ENCODE results near the gene RRAD.

Gene RRAD

GRCh38 chr16:66917741-66918140 is 7.6 kb downstream of the RRAD start:
- no peak for DNase-seq (ENCODE audit: low spot score)

- DNase-seq (ENCODE audit: low spot score): no peak
Measured at GRCh38 chr16:66916518-66916917, 8.8 kb downstream of the RRAD start.

GRCh38 chr16:66915041-66915440 is 10.3 kb downstream of the RRAD start:
- DNase-seq (ENCODE audit: low spot score): no peak

DNA sequence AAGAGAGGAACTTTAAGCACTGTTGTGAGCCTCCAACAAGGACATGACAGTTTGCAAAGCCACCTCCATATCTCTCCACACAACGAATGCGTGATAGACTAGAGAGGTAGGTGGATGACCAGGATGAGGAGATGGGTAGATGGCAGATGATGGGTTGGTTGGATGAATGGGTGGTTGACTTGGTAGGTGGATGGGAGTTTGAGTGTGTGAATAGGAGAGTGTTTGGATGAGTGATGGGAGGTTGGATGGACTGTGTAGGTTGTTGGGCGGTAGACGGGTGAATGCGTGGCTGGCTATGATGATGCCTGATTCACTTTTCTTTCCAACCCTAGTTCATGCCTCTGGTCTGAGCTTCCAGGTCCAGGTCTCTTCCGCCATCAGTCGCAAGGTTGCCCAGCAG is 10.8 kb downstream of the RRAD start:
- no peak for DNase-seq (ENCODE audit: low spot score)

DNA sequence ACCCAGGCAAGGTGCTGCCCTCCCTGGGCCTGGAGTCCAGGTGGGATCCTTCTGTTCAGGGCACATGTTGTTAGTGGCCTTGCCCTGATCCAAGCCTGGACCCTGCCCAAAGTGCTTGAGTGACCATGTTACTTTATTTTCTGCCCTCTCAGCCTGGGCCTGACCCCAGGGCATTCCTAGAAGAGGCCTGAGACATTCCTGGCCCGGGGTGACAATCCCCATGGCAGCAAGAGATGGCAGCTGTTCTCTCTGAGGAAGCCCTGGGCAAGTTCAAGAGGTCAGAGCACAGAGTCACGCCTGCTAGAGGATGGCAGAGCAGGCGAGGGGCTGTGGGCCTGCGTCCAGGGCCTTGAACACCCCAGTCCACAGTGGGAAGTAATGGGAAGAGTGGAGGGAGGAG is 11.6 kb downstream of the RRAD start:
- DNase-seq (ENCODE audit: low spot score): no peak

DNA sequence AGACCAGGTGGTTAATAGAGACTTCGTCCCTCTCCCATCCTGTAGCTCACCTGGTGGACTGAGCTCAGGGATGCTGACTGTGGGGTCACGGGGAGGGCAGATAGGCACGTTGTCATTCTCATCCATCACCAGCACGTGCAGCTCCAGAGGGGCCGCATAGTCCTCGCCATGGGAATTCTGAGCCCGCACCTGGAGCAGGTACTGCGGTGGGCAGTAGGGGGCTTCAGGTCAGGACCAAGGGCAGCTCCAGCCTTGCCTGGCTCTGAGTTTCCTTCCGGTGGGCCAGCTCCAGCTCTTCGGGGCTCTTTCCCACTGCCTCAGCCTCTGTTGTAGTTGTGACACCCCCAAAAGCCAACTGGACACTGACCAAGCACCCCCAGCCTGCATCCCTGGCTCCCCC is 12.3 kb downstream of the RRAD start:
- no peak for DNase-seq (ENCODE audit: low spot score)

DNA sequence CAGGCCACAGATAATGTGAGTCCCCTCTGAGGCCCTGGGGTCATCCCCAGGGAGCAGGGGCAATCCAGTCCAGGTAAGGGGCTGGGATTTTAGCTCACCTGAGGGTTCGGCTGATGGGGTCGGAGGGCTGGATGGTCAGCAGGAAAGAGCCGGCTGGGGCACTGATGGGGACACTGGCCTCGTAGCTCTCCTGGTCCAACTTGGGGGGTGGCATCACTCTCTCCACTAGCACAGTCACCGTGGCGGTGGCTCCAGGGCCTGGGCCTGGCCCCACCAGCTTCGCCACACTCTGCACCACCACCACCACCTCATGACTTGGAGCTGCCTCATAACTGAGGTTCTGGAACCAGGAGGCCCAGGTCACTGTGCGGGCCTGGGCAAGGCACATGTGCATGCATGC is 13.5 kb downstream of the RRAD start:
- DNase-seq (ENCODE audit: low spot score): no peak

DNA sequence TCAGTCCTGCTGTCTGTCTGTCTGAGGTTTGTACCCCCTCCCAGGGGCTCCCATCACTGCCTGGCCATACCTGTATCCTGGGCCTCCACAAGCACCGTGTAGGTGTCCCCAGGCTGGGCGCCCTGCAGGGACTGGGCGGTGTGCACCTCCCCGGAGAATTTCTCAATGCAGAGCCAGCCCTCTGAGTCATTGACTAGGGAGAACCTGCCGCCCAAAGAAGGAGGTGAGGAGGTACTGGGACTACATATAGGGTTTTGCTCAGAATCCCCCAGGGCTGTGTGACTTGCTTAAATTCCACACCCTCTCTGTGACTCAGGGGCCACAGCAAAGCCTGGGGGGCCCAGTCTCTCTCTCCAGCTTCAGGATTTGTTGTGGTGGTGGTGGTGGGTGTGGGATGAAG is 14.2 kb downstream of the RRAD start:
- no peak for DNase-seq (ENCODE audit: low spot score)

DNA sequence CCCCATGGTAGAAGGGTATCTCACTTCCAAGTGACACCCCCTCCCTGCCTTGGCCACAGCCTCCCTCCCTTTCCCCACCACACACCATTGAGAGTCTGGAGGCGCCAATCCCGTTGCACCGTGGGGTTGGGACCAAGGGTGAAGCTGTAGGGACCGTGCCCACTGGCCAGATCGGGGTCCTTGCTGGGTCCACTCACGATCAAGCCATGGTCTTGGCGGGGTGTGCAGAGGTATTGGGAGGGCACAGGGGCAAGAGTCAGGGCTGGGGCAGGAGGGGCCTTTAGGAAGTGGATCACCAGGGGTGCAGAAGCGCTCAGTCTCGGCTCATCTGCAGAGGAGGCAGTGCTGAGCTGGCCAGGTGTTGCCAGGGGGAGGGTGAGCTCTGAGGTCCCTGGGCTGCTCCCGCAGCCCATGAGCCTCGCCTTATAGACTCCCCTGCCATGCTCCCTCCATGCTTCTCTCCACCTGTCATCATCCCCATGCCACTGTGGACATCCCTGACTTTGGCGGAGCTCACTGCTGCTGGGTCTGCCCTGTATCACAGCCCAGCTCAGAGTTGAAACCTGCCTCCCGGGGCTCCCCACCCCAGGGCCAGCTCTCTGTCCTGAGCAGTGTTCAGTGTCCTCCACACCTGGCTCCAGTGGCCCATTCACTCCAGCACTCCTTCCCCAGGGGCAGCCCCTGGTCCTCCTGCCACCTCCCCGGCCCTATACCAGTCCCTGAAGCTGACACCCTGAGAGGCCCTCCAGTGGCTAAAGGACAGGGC is 15.0 kb downstream of the RRAD start:
- DNase-seq (ENCODE audit: low spot score): no peak

DNA sequence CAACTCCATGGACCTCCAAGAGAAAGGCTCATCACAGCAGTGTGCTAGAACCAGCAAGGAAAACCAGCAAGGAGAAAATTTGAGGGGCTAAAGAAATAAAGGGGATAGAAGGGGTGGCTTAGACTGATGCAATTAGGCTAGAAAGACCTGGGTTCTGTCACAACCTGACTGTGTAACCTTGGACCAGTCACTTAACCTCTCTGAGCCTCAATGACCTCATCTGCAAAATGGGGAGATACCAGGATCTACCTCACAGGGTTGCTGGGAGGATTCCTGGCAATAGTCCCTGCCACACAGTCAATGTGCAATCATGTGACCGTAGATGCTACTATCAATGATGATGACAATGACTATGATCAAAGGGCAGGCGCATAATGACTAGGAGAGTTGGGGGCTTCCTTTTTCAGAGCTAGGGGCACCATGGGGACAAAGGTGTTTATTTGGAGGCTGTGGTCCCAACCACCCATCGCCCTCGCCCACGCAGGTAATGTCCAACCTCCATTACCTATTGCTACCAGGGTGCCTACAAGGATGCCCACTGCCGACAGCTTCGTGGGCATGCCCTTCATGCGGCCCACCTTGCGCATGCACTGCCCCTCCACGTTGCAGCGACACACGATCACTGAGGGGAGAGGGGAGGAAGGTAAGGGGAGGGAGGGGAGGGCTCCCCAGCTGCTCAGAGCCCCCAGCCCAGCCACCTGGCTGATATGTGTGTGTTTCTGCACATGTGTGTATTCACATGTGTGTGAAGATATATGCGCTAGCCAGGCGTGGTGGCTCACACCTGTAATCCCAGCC is 16.4 kb downstream of the RRAD start:
- no peak for DNase-seq (ENCODE audit: low spot score)

DNA sequence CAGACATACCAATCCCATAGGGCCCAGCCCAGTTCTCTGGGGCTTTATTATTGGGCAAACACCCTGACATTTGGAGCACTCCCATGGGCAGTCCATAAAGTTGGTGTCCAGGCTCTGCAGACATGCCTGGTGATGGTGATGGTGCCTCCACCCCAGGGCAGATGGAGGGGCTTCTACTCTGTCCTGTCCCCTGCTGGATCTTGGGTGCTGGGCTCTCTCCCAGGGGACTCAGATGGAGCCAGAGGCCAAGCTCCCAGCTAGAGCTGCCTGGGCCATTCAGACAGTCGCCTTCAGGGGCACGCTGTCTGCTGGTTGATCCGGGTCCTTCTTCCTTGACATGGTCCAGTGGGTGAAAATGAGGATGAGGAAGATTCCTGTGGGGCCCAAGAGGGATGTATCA is 17.2 kb downstream of the RRAD start:
- DNase-seq (ENCODE audit: low spot score): no peak

GRCh38 chr16:66906916-66907836 is 18.2 kb downstream of the RRAD start:
- DNase-seq (ENCODE audit: low spot score): no peak

- no peak for DNase-seq (ENCODE audit: low spot score)
Measured at GRCh38 chr16:66905633-66906539, 19.4 kb downstream of the RRAD start.

DNA sequence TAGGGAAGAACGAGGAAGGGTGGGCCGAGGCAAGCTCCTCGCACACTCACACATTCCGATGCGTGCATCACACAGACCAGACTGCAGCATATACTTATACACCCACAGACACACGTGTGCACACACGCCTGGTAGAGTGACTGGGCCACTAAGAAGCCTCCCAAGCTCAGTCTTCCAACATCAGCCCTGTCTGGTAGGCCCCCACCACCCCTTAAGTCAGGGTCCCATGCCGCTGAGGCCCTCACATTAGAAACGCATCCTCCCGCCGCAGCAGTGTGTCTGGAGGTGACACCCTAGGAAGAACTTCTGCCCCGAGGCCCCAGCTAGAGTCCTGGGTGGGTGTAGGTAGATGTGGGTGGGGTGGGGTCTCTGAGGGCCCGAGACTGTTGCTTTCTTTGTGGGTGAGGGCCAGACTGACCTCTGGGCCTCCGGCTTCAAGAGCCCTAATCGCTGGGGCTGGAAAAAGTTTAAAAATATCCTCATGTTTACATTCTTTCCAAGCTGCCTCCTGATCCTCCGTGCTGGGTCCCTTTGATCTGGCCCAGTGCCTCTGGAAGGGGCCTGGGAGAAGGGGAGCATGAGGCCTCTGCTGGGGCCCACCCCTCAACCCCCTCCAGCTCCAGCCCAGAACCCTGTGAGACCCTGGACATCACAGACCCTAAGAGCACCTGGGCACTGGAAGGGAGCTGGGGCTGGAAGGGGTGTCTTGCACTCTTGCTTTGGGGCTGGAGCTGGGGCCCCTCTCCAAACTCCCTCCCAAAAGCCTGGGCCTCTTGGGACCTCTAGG is 20.3 kb downstream of the RRAD start:
- no peak for DNase-seq (ENCODE audit: low spot score)

- DNase-seq (ENCODE audit: low spot score): no peak
Measured at GRCh38 chr16:66904428-66904845, 20.9 kb downstream of the RRAD start.

GRCh38 chr16:66903544-66904427 is 21.5 kb downstream of the RRAD start:
- DNase-seq (ENCODE audit: low spot score): no peak

DNA sequence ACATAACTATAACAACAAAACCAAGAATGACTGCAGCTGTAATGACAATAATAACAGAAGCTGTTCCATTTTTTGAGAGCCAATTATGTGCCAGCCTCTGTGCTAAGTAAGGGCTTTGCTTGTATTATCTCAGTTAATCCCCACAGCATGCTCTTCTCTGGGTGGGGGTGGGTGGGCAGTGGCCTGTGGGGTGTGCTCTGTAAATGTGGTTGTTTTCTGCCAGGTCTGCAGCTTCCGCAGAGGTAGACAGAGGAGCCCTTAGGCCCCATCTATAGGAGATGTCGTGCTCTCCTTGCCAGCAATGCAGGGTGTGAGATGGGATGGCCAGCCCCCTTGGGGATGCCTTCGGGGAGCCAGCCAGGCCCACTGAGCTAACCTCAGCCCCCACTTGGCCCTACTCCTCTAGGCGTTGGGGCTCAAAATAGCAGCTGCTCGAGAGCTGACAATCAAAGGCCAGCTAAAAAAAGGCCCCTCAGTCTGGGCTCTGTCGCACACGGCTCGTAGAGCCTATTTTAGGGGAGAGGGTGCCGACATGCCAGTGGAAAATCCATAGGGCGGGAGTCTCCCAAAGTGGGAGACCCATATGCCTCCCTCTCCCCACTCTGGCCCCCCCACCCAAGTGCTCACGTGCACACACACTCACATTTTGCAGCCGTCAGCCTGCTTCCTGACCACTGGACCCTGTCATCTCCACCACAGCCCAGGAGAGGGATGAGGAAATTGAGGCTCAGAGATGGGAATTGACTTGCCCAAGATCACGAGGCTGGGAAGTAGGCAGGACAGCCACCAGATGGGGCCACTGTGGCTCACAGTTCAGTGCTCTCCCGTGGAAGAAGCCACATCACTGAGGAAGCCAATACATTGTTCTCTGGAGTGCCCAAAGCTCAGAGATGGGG is 22.4 kb downstream of the RRAD start:
- DNase-seq (ENCODE audit: low spot score): no peak

DNA sequence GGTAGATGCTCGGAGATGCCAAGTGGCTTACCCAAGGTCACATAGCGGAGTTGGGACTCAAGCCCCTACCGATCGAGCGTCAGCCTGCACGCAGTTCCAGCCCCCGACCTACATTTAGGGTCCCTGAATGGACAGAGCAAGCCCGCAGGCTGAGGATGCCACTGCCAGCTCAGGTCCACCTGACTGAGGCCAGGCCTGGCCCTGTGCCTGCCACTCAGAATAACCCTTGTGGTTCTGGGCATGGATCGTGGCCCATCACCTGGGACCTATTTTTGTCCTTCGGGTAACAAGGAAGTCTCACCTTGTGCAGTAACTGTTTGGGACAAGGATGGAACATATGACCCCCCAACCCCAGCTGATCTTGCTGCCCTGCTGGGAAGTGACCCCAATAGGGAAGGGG is 23.7 kb downstream of the RRAD start:
- no peak for DNase-seq (ENCODE audit: low spot score)

Measured in AG20443 (cell line).